ENCODE data around the gene CYTH3. TPM values are rescaled to one million over a fixed set of nuclear protein-coding genes. Genes with fewer than 3 reads are reported as not detected.

Gene CYTH3
- total RNA-seq, 1 experiment from 2014 or later, result 73.4 TPM

DNA sequence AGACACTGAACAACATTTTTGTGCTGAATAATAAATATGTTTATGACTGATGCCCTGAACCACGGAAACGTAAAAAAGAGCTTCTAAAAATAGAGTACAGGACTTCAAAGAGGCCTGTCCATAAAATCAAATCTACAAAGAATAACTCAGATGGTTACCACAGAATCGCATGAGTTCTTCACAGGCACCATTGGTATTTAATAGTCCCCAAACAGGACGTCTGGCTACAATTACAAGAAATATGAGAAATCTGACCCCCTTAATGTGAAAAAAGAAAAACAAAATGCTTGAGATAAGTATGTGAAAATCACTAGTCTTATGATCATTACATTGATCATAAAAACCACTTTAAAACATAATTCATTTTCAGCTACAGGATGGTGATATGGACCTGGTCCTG, 20.8 kb downstream of the CYTH3 start:
- TF ChIP-seq CTCF (IDR thresholded peaks at IDR 0.05; ENCODE audit: unreplicated experiment), result no peak
- H3K27me3 Mint-ChIP-seq (ENCODE audit: unreplicated experiment), result no peaks in the 10 kb centered on the region
- H3K4me1 Mint-ChIP-seq (ENCODE audit: low read depth, unreplicated experiment), result peaks cover 31% of the 10 kb centered on the region
- intact Hi-C loops (cut with micrococcal nuclease; ENCODE audit: unreplicated experiment), result no loop called here
- H3K4me3 Mint-ChIP-seq (ENCODE audit: low read depth, unreplicated experiment), result no peak overlapping the region
- no peak for DNase-seq
- no peaks in the 10 kb centered on the region for H3K9me3 Mint-ChIP-seq (ENCODE audit: low read depth, unreplicated experiment)
- CTCF ChIA-PET, result interaction anchor here (1.1 kb wide), 1 partner anchor 56 kb away, joined by 3 read pairs; no protein-coding TSS in a partner anchor
- no TSS peak for BruUV-seq (replicated peaks)
- no peak overlapping the region for H3K27ac Mint-ChIP-seq (ENCODE audit: unreplicated experiment)
- H3K36me3 Mint-ChIP-seq (ENCODE audit: insufficient read depth, unreplicated experiment), result no peaks in the 10 kb centered on the region

GRCh38 chr7:6250364-6250833, 22.0 kb downstream of the CYTH3 start:
- H3K4me1 Mint-ChIP-seq (ENCODE audit: low read depth, unreplicated experiment), result peaks cover 30% of the 10 kb centered on the region
- no TSS peak for BruUV-seq (replicated peaks)
- no peak for TF ChIP-seq CTCF (IDR thresholded peaks at IDR 0.05; ENCODE audit: unreplicated experiment)
- H3K4me3 Mint-ChIP-seq (ENCODE audit: low read depth, unreplicated experiment), result no peak overlapping the region
- H3K27ac Mint-ChIP-seq (ENCODE audit: unreplicated experiment), result no peak overlapping the region
- no peaks in the 10 kb centered on the region for H3K9me3 Mint-ChIP-seq (ENCODE audit: low read depth, unreplicated experiment)
- CTCF ChIA-PET, result no interaction called here
- intact Hi-C loops (cut with micrococcal nuclease; ENCODE audit: unreplicated experiment), result no loop called here
- no peaks in the 10 kb centered on the region for H3K27me3 Mint-ChIP-seq (ENCODE audit: unreplicated experiment)
- DNase-seq, result no peak
- H3K36me3 Mint-ChIP-seq (ENCODE audit: insufficient read depth, unreplicated experiment), result no peaks in the 10 kb centered on the region

DNA sequence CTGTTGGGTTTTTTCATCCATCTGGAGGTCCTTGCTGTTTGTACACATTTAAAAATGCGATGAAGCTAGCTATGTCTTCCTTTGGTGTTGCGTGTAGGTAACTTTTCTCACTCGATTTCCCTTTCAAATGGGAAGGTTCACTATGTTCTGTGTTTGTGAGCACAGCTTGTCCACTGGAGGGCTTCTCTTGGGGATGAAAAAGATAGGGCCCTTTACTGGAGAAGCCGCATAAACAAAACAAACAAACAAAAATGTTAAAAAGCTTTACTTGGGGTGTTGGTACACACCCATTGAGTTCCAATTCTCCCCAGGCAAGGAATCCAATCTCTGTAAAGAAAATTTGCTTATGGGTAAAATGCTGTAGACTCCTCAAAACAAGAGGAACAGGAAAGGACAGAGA, 23.4 kb downstream of the CYTH3 start:
- BruUV-seq (replicated peaks), result no TSS peak
- Mint-ChIP-seq H3K36me3 (ENCODE audit: insufficient read depth, unreplicated experiment) (no peaks in the 10 kb centered on the region), H3K27ac (ENCODE audit: unreplicated experiment) (no peak overlapping the region), H3K9me3 (ENCODE audit: low read depth, unreplicated experiment) (no peaks in the 10 kb centered on the region), H3K27me3 (ENCODE audit: unreplicated experiment) (no peaks in the 10 kb centered on the region), H3K4me1 (ENCODE audit: low read depth, unreplicated experiment) (peaks cover 30% of the 10 kb centered on the region), H3K4me3 (ENCODE audit: low read depth, unreplicated experiment) (no peak overlapping the region)
- intact Hi-C loops (cut with micrococcal nuclease; ENCODE audit: unreplicated experiment), result no loop called here
- TF ChIP-seq CTCF (IDR thresholded peaks at IDR 0.05; ENCODE audit: unreplicated experiment), result no peak
- DNase-seq, result no peak
- CTCF ChIA-PET, result interaction anchor here (0.6 kb wide), 1 partner anchor 34 kb away, joined by 6 read pairs; no protein-coding TSS in a partner anchor

DNA sequence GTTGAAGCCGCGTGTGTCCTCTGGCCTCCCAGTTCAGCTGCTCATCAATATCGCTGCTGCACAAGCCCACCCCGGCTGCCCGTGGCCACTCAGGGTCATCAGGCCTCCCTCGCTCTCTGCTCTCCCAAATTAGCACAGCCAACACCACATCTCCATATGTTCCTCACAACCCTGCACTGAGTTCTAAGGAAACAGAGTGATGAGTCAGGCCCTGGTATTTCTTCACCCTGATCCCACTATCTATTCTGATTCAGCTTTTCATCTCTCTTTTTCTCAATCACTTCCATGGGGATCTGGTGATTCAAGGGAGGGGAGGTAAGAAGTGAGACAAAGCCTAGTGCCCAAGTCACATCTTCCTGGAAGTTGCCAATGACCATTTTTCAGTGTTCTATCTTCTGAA, 23.8 kb downstream of the CYTH3 start:
- peaks cover 30% of the 10 kb centered on the region for H3K4me1 Mint-ChIP-seq (ENCODE audit: low read depth, unreplicated experiment)
- no peak for TF ChIP-seq CTCF (IDR thresholded peaks at IDR 0.05; ENCODE audit: unreplicated experiment)
- H3K9me3 Mint-ChIP-seq (ENCODE audit: low read depth, unreplicated experiment), result no peaks in the 10 kb centered on the region
- no peak overlapping the region for H3K4me3 Mint-ChIP-seq (ENCODE audit: low read depth, unreplicated experiment)
- no peaks in the 10 kb centered on the region for H3K27me3 Mint-ChIP-seq (ENCODE audit: unreplicated experiment)
- BruUV-seq (replicated peaks), result no TSS peak
- DNase-seq, result no peak
- H3K36me3 Mint-ChIP-seq (ENCODE audit: insufficient read depth, unreplicated experiment), result no peaks in the 10 kb centered on the region
- CTCF ChIA-PET, result interaction anchor here (0.6 kb wide), 1 partner anchor 34 kb away, joined by 6 read pairs; no protein-coding TSS in a partner anchor
- H3K27ac Mint-ChIP-seq (ENCODE audit: unreplicated experiment), result no peak overlapping the region
- intact Hi-C loops (cut with micrococcal nuclease; ENCODE audit: unreplicated experiment), result no loop called here
